ENCODE data around the gene STK33.

DNA sequence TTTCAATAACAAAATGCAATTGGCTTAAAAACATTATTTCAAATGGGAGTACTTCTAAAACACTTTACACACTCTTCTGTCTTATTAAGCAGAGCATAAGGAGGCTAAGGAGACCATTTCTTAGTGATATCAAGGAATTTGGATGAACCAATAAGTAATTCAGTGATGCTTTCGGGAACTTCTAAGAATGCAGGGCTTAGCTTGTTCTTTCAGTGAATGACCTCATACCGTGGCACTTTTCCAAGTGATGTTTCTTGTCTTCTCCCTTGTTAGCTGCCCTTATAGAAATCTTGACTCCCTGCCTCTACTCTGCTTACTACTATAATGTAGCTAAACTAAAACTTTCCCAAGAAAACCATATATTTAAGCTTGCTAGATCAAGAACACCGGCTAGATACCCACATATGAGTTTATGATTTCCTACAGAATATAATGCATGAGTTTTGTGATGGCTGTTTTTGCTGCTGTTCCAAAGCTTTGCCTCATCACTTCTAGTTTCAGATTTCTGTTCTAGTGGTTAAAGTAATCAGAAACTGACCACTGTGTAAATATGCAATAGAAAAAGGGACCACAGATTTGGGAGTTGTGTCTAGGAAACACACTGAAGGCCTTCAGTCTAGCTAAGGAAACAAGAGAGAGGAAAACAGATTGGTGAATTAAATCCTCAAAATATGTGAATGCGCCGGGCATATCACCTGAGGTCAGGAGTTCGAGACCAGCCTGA, 37.5 kb upstream of the STK33 start:
- TF ChIP-seq POLR2AphosphoS5 (IDR thresholded peaks at IDR 0.05; ENCODE audit: low read depth, low read length) (no peak), POLR2A (IDR thresholded peaks at IDR 0.05; ENCODE audit: borderline replicate concordance, extremely low read depth, insufficient read depth, insufficient read length) (no peak)
